MCF 10A (cell line): Measurements from ENCODE around the gene NOP53. TPM values are rescaled to one million over a fixed set of nuclear protein-coding genes. Genes with fewer than 3 reads are reported as not detected.
"Not testable (repeated sequence)": the region's sequence is repeated elsewhere in the genome, so short reads cannot be mapped to it uniquely, and the experiment has no call there.

ENCODE experiments used
- BruUV-seq: library from RNA; stranded (reverse); fragments of 400-500 nt; replicated peaks from 2 replicates; lab custom pipeline; 2021; lab: Mats Ljungman, UMichigan
- CTCF ChIA-PET: fragments of 300-600 bp; sonication (Branson Sonifier 250); formaldehyde crosslinking; extraction: SDS; loops from one replicate; lab custom pipeline; 2021; ENCODE audit warnings: antibody characterized with exemption, inconsistent platforms; lab: Yijun Ruan, JAX
- POLR2A ChIA-PET: fragments of 300-600, 350-650 bp; sonication (Branson Sonifier 250); formaldehyde crosslinking; extraction: SDS; loops from one replicate; lab custom pipeline; 2020; ENCODE audit warnings: antibody characterized with exemption, inconsistent platforms; lab: Yijun Ruan, JAX
- DNase-seq: peaks from one replicate; pipeline ENCODE4 v3.0.0-alpha.2; 2018; ENCODE audit not compliant: unreplicated experiment
- H3K27ac Mint-ChIP-seq: one replicate; pipeline ENCODE4 v1.8.0; 2022; ENCODE audit warnings: mild to moderate bottlenecking, low read depth, mixed read lengths; ENCODE audit not compliant: unreplicated experiment
- H3K27me3 Mint-ChIP-seq: one replicate; pipeline ENCODE4 v1.8.0; 2022; ENCODE audit warnings: mixed read lengths; ENCODE audit not compliant: insufficient read depth, unreplicated experiment
- H3K36me3 Mint-ChIP-seq: one replicate; pipeline ENCODE4 v1.8.0; 2022; ENCODE audit warnings: mild to moderate bottlenecking, moderate library complexity, mixed read lengths; ENCODE audit not compliant: insufficient read depth, unreplicated experiment
- H3K4me1 Mint-ChIP-seq: one replicate; pipeline ENCODE4 v1.8.0; 2022; ENCODE audit warnings: mixed read lengths; ENCODE audit not compliant: insufficient read depth, unreplicated experiment
- H3K4me3 Mint-ChIP-seq: one replicate; pipeline ENCODE4 v1.8.0; 2022; ENCODE audit warnings: mild to moderate bottlenecking, moderate library complexity, mixed read lengths; ENCODE audit not compliant: unreplicated experiment
- H3K9me3 Mint-ChIP-seq: one replicate; pipeline ENCODE4 v1.8.0; 2022; ENCODE audit warnings: mixed read lengths; ENCODE audit not compliant: unreplicated experiment
- CTCF ChIP-seq: fragments of 200-600 bp; IDR thresholded peaks from one replicate; pipeline ENCODE4 v1.8.0; 2022; ENCODE audit warnings: antibody characterized with exemption, mild to moderate bottlenecking; ENCODE audit not compliant: unreplicated experiment
- intact Hi-C: fragments of 100-400 bp; cut with micrococcal nuclease; formaldehyde crosslinking; loops from 2 replicates; pipeline ENCODE4 v1.14.1; 2022
- total RNA-seq: library from RNA; stranded (reverse); gene quantifications from 2 replicates; pipeline ENCODE4 v1.2.3, GENCODE V29; 2022

The NOP53 gene
- total RNA-seq, 1 experiment from 2014 or later: 211 TPM

GRCh38 chr19:47725759-47726401, 19.5 kb upstream of the NOP53 start:
- Mint-ChIP-seq H3K36me3 (peaks cover 78% of the 10 kb centered on the region), H3K27me3 (no peaks in the 10 kb centered on the region), H3K9me3 (no peaks in the 10 kb centered on the region), H3K27ac (peak overlapping the region; percentile 7), H3K4me3 (peak overlapping the region; percentile 34), H3K4me1 (peaks cover 52% of the 10 kb centered on the region)
- intact Hi-C loops: no loop called here
- ChIA-PET POLR2A (interaction anchor here (0.6 to 11.9 kb wide), 7 partner anchors 8 to 1726 kb away, joined by 3 to 207 read pairs (median 4); partner anchors contain the start of genes EHD2, NOP53 and PIH1D1), CTCF (interaction anchor here (1.0 to 4.7 kb wide), 2 partner anchors 12 to 15 kb away, joined by 3 to 32 read pairs; partner anchors contain the start of gene EHD2)
- BruUV-seq: no TSS peak
- TF ChIP-seq CTCF: no peak
- peak; percentile 94 for DNase-seq

- Mint-ChIP-seq H3K9me3 (no peaks in the 10 kb centered on the region), H3K4me3 (peak overlapping the region; percentile 34), H3K4me1 (peaks cover 51% of the 10 kb centered on the region), H3K27ac (peak overlapping the region; percentile 7), H3K27me3 (no peaks in the 10 kb centered on the region), H3K36me3 (peaks cover 77% of the 10 kb centered on the region)
- intact Hi-C loops: no loop called here
- CTCF ChIA-PET: interaction anchor here (0.6 to 4.7 kb wide), 2 partner anchors 13 to 52 kb away, joined by 5 to 32 read pairs; partner anchors contain the start of genes EHD2 and SELENOW
- no TSS peak for BruUV-seq
- no peak for DNase-seq
- POLR2A ChIA-PET: interaction anchor here (0.7 to 11.9 kb wide), 7 partner anchors 9 to 1126 kb away, joined by 3 to 207 read pairs (median 4); partner anchors contain the start of genes EHD2, NOP53 and ZC3H4
- no peak for TF ChIP-seq CTCF
These were observed 18.9 kb upstream of the NOP53 start for GRCh38 chr19:47726467-47726866.

- Mint-ChIP-seq H3K4me1 (peaks cover 51% of the 10 kb centered on the region), H3K4me3 (peak overlapping the region; percentile 76), H3K36me3 (peaks cover 82% of the 10 kb centered on the region), H3K27ac (peak overlapping the region; percentile 83)
- DNase-seq, H3K27me3 Mint-ChIP-seq, BruUV-seq, H3K9me3 Mint-ChIP-seq: not testable (repeated sequence)
- intact Hi-C loops: loop anchor here (2.0 kb wide), 1 partner anchor 15 kb away; no protein-coding TSS in a partner anchor
- POLR2A ChIA-PET: interaction anchor here (0.6 to 11.9 kb wide), 4 partner anchors 10 to 36 kb away, joined by 3 to 207 read pairs (median 32); partner anchors contain the start of genes EHD2 and NOP53
- CTCF ChIA-PET: interaction anchor here (0.6 to 1.1 kb wide), 2 partner anchors 16 to 303 kb away, joined by 3 to 4 read pairs; no protein-coding TSS in a partner anchor
These were observed 17.1 kb upstream of the NOP53 start for GRCh38 chr19:47728295-47728694.

GRCh38 chr19:47729468-47729798, 15.9 kb upstream of the NOP53 start:
- Mint-ChIP-seq H3K27me3 (no peaks in the 10 kb centered on the region), H3K36me3 (peaks cover 83% of the 10 kb centered on the region), H3K27ac (peak overlapping the region; percentile 83), H3K9me3 (no peaks in the 10 kb centered on the region), H3K4me3 (peak overlapping the region; percentile 76), H3K4me1 (peaks cover 47% of the 10 kb centered on the region)
- ChIA-PET POLR2A (interaction anchor here (1.0 to 11.9 kb wide), 6 partner anchors 11 to 245 kb away, joined by 3 to 207 read pairs (median 16); partner anchors contain the start of genes EHD2, KPTN, NOP53 and SELENOW), CTCF (interaction anchor here (0.7 kb wide), 1 partner anchor 327 kb away, joined by 4 read pairs; no protein-coding TSS in a partner anchor)
- BruUV-seq: no TSS peak
- peak; percentile 98 for DNase-seq
- TF ChIP-seq CTCF: no peak
- intact Hi-C loops: loop anchor here (1.0 to 2.0 kb wide), 2 partner anchors 10 to 13 kb away; no protein-coding TSS in a partner anchor
